HL-60/S4 treated with retinoic acid at 250 ng/mL for 4 days and 3 days (cell line): ENCODE measurements around the gene LRRC37A.
"Not testable (repeated sequence)": the region's sequence is repeated elsewhere in the genome, so short reads cannot be mapped to it uniquely, and the experiment has no call there.

ENCODE experiments used
- in situ Hi-C: fragments of 300-500 bp; cut with MboI; formaldehyde crosslinking; loops from 2 replicates; pipeline ENCODE4 v1.7.0; 2022; ENCODE audit warnings: low sequenced_read_pairs

Gene LRRC37A

GRCh38 chr17:46286764-46287221 lies 8.1 kb upstream of the LRRC37A start:
- in situ Hi-C loops = not testable (repeated sequence)

GRCh38 chr17:46287587-46287986 lies 7.3 kb upstream of the LRRC37A start:
- in situ Hi-C loops = not testable (repeated sequence)

GRCh38 chr17:46290906-46291546 lies 3.9 kb upstream of the LRRC37A start:
- in situ Hi-C loops = not testable (repeated sequence)

GRCh38 chr17:46291618-46292017 lies 3.3 kb upstream of the LRRC37A start:
- in situ Hi-C loops = not testable (repeated sequence)

GRCh38 chr17:46341220-46341619 lies 46.3 kb downstream of the LRRC37A start:
- in situ Hi-C loops = not testable (repeated sequence)

GRCh38 chr17:46342131-46342530 lies 47.2 kb downstream of the LRRC37A start:
- in situ Hi-C loops = not testable (repeated sequence)

- in situ Hi-C loops = not testable (repeated sequence)
Observed at GRCh38 chr17:46348345-46348744, 53.4 kb downstream of the LRRC37A start.

GRCh38 chr17:46349060-46349459 lies 54.1 kb downstream of the LRRC37A start:
- in situ Hi-C loops = not testable (repeated sequence)

GRCh38 chr17:46353856-46354255 lies 58.9 kb downstream of the LRRC37A start:
- in situ Hi-C loops = not testable (repeated sequence)

- in situ Hi-C loops = not testable (repeated sequence)
Observed at GRCh38 chr17:46361145-46361735, 66.3 kb downstream of the LRRC37A start.

- in situ Hi-C loops = not testable (repeated sequence)
Observed at GRCh38 chr17:46361755-46362154, 66.8 kb downstream of the LRRC37A start, which contains the start of gene ARL17B. Gene ARL17B, minus strand, starts transcription at chr17:46361766. Its CDS starts 3,369 bp downstream, at chr17:46358397.

- in situ Hi-C loops = not testable (repeated sequence)
Observed at GRCh38 chr17:46367520-46367919, 72.6 kb downstream of the LRRC37A start.

- in situ Hi-C loops = not testable (repeated sequence)
Observed at GRCh38 chr17:46372236-46373229, 77.6 kb downstream of the LRRC37A start.

- in situ Hi-C loops = not testable (repeated sequence)
Observed at GRCh38 chr17:46373418-46373817, 78.5 kb downstream of the LRRC37A start.

- in situ Hi-C loops = not testable (repeated sequence)
Observed at GRCh38 chr17:46383118-46383517, 88.2 kb downstream of the LRRC37A start.

GRCh38 chr17:46385491-46385890 lies 90.6 kb downstream of the LRRC37A start:
- in situ Hi-C loops = not testable (repeated sequence)
